Prostate gland (tissue), 2 donors: Measurements from ENCODE around the gene FAM117B.

Experiments used
- CTCF ChIP-seq, 4 experiments: fragments of 200-600 bp in 2 of 4; fragments of 450-650 bp in 2 of 4; sonication (generic) in 2 of 4; IDR thresholded peaks; 1 replicate in 3 of 4; 2 replicates in 1 of 4; pipeline ENCODE4 v1.5.1; 2016 to 2019; ENCODE audit warnings: antibody characterized with exemption in 4 of 4, mild to moderate bottlenecking in 2 of 4, moderate library complexity in 2 of 4
- POLR2A ChIP-seq: fragments of 450-650 bp; IDR thresholded peaks from one replicate; pipeline ENCODE4 v1.6.1; 2016; ENCODE audit warnings: antibody characterized with exemption, mild to moderate bottlenecking
- POLR2AphosphoS5 ChIP-seq: sonication (generic); formaldehyde crosslinking; IDR thresholded peaks from one replicate; pipeline ENCODE4 v1.6.1; 2017; ENCODE audit warnings: antibody characterized with exemption

- TF ChIP-seq CTCF (IDR thresholded peaks at IDR 0.05) (no peak), POLR2A (no peak), POLR2AphosphoS5 (no peak)
Observed at GRCh38 chr2:202680512-202680911, 45.7 kb downstream of the FAM117B start.
